ENCODE data around the gene PCDHA10. TPM values are rescaled to one million over a fixed set of nuclear protein-coding genes. Genes with fewer than 3 reads are reported as not detected.

PCDHA10 gene
- total RNA-seq, 2 donors from 2014 or later = 0.44 to 0.55 TPM

DNA sequence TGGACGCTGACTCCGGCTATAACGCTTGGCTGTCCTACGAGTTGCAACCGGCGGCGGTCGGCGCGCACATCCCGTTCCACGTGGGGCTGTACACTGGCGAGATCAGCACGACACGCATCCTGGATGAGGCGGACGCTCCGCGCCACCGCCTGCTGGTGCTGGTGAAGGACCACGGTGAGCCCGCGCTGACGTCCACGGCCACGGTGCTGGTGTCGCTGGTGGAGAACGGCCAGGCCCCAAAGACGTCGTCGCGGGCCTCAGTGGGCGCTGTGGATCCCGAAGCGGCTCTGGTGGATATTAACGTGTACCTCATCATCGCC, 21.5 kb downstream of the PCDHA10 start:
- no peak for ATAC-seq
- DNase-seq = no peak
- intact Hi-C loops (cut with DNase I) = no loop called here

DNA sequence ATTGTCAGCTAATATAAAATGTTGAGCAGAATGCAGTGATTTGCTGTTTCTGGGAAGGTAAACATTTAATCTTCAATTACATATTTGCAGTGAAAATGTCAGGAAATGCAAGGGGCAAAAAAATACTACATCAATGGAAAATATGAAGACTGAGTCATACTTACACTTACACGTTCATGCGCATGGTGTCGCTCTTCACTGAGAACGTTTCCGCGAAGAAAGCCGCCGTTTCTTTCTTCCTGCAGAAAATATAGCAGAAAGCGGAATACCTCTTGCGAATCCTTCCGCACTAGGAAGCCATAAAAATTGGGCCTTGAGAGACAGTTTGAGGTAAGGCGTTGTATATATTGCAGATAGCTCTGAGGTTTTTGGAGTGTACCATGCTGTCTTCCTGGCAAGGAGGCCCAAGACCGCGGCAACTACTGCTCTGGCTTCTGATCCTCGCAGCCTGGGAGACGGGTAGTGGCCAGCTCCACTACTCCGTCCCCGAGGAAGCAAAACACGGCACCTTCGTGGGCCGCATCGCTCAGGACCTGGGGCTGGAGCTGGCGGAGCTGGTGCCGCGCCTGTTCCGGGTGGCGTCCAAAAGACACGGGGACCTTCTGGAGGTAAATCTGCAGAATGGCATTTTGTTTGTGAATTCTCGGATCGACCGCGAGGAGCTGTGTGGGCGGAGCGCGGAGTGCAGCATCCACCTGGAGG, 26.3 kb downstream of the PCDHA10 start, which contains the start of gene PCDHA13:
Gene PCDHA13, plus strand, starts transcription at position 236 of the 702 bp plus-strand sequence. Its CDS starts 145 bp downstream, at position 381.
- DNase-seq = no peak
- ATAC-seq = peak in 1 of 2 donors; percentile 27
- intact Hi-C loops (cut with DNase I) = loop anchor here in 1 of 2 donors (10.0 kb wide), 1 partner anchor 163 kb away; no protein-coding TSS in a partner anchor

DNA sequence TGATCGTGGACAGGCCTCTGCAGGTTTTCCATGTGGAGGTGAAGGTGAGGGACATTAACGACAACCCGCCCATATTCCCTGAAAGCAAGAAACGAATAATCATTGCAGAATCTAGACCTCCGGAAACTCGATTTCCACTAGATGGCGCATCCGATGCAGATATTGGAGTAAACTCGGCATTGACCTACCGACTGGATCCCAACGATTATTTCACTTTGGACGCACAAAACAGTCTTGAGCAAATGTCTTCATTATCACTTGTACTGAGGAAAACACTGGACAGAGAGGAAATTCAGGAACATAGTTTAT, 26.8 kb downstream of the PCDHA10 start:
- DNase-seq (no peak), ATAC-seq (no peak)
- intact Hi-C loops (cut with DNase I) = loop anchor here in 1 of 2 donors (10.0 kb wide), 1 partner anchor 162 kb away; no protein-coding TSS in a partner anchor

GRCh38 chr5:140883373-140883772, 27.7 kb downstream of the PCDHA10 start:
- ATAC-seq (no peak), DNase-seq (no peak)
- intact Hi-C loops (cut with DNase I) = loop anchor here in 1 of 2 donors (10.0 kb wide), 1 partner anchor 161 kb away; no protein-coding TSS in a partner anchor

DNA sequence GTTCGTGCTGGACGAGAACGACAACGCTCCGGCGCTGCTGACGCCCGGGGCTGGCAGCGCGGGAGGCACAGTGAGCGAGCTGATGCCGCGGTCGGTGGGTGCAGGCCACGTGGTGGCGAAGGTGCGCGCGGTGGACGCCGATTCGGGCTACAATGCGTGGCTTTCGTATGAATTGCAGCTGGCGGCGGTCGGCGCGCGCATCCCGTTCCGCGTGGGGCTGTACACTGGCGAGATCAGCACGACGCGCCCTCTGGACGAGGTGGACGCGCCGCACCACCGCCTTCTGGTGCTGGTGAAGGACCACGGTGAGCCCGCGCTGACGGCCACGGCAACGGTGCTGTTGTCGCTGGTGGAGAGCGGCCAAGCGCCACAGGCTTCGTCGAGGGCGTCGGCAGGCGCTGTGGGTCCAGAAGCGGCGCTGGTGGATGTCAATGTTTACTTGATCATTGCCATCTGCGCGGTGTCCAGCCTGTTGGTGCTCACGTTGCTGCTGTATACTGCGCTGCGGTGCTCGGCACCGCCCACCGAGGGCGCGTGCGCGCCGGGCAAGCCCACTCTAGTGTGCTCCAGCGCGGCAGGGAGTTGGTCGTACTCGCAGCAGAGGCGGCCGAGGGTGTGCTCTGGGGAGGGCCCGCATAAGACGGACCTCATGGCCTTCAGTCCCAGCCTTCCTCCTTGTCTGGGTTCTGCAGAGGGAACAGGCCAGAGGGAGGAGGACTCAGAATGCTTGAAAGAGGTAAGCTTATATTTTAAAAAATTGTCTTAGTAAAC, 28.4 kb downstream of the PCDHA10 start:
- DNase-seq (no peak), ATAC-seq (no peak)
- intact Hi-C loops (cut with DNase I) = loop anchor here in 1 of 2 donors (10.0 kb wide), 1 partner anchor 161 kb away; no protein-coding TSS in a partner anchor

DNA sequence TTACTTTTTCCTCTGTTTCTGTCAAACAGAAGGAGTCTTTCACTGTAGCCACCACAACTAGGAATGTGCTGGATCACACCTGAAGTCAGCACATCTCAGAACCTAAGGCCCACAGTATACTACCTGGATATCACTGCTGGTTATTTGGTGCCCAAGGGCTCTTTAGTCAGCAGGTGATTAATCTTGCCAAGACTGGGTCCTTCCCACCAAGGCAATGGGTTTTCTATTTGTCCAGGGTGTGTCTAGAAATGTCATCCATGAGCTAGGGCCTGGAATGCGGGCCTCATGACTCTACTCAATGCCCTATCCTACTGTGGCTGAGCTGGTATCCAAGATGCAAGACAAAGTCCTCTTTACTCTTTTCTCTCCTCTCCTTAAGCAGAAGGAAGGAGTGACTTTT, 60.6 kb downstream of the PCDHA10 start:
- ATAC-seq (no peak), DNase-seq (no peak)
- intact Hi-C loops (cut with DNase I) = no loop called here

Other genes starting within 250 kb of the PCDHA10 start
- gene CD14, start 222.7 kb upstream of the PCDHA10 start, total RNA-seq = 100 to 1,000 TPM in 1 of 2 donors, 10 to 100 TPM in 1; 73.9 to 107 TPM
- 1 to 10 TPM; 3.9 to 6.4 TPM for gene TMCO6, start 216.4 kb upstream of the PCDHA10 start, total RNA-seq
- 100 to 1,000 TPM in 1 of 2 donors, 10 to 100 TPM in 1; 98.2 to 108 TPM for gene NDUFA2, start 208.3 kb upstream of the PCDHA10 start, total RNA-seq
- gene IK, start 208.1 kb upstream of the PCDHA10 start, total RNA-seq = 10 to 100 TPM; 59.6 to 62.8 TPM
- gene WDR55, start 191.0 kb upstream of the PCDHA10 start, total RNA-seq = 10 to 100 TPM; 11.0 to 15.4 TPM
- gene DND1, start 182.3 kb upstream of the PCDHA10 start, total RNA-seq = under 1 TPM; 0.35 to 0.44 TPM
- 10 to 100 TPM; 35.3 to 46.5 TPM for gene HARS1, start 164.5 kb upstream of the PCDHA10 start, total RNA-seq
- 10 to 100 TPM; 19.2 TPM for gene HARS2, start 164.4 kb upstream of the PCDHA10 start, total RNA-seq
- 10 to 100 TPM; 34.0 to 36.8 TPM for gene ZMAT2, start 155.4 kb upstream of the PCDHA10 start, total RNA-seq
- not detected for gene PCDHA1, start 69.8 kb upstream of the PCDHA10 start, total RNA-seq
- not detected for gene PCDHA2, start 61.0 kb upstream of the PCDHA10 start, total RNA-seq
- gene PCDHA3, start 54.8 kb upstream of the PCDHA10 start, total RNA-seq = under 1 TPM; 0.06 to 0.44 TPM
- under 1 TPM; 0.16 to 0.24 TPM for gene PCDHA4, start 48.8 kb upstream of the PCDHA10 start, total RNA-seq
- gene PCDHA5, start 34.3 kb upstream of the PCDHA10 start, total RNA-seq = under 1 TPM in 1 of 2 donors, not detected in 1; 0.08 TPM
- under 1 TPM; 0.09 to 0.21 TPM for gene PCDHA6, start 27.9 kb upstream of the PCDHA10 start, total RNA-seq
- not detected for gene PCDHA7, start 21.6 kb upstream of the PCDHA10 start, total RNA-seq
- under 1 TPM; 0.06 to 0.10 TPM for gene PCDHA8, start 14.7 kb upstream of the PCDHA10 start, total RNA-seq
- gene PCDHA9, start 7.5 kb upstream of the PCDHA10 start, total RNA-seq = under 1 TPM; 0.03 to 0.05 TPM
- under 1 TPM; 0.09 to 0.29 TPM for gene PCDHA11, start 13.1 kb downstream of the PCDHA10 start, total RNA-seq
- gene PCDHA12, start 19.4 kb downstream of the PCDHA10 start, total RNA-seq = under 1 TPM; 0.15 to 0.34 TPM
- under 1 TPM; 0.27 to 0.31 TPM for gene PCDHA13, start 26.2 kb downstream of the PCDHA10 start, total RNA-seq
- gene PCDHAC1, start 70.4 kb downstream of the PCDHA10 start, total RNA-seq = 1 to 10 TPM in 1 of 2 donors, under 1 TPM in 1; 0.65 to 1.0 TPM
- 1 to 10 TPM; 1.7 to 2.9 TPM for gene PCDHAC2, start 110.6 kb downstream of the PCDHA10 start, total RNA-seq
- gene PCDHB1, start 195.5 kb downstream of the PCDHA10 start, total RNA-seq = not detected
- gene PCDHB2, start 238.7 kb downstream of the PCDHA10 start, total RNA-seq = 1 to 10 TPM; 2.9 to 3.1 TPM
- 1 to 10 TPM; 1.3 to 1.9 TPM for gene PCDHB3, start 244.6 kb downstream of the PCDHA10 start, total RNA-seq

Data from left cardiac atrium (tissue), 4 donors.